Endothelial cell (in vitro differentiated cells): ENCODE measurements around the gene ADAT3. TPM values are rescaled to one million over a fixed set of nuclear protein-coding genes. Genes with fewer than 3 reads are reported as not detected.
"Not testable (repeated sequence)": the region's sequence is repeated elsewhere in the genome, so short reads cannot be mapped to it uniquely, and the experiment has no call there.

Experiments
- DNase-seq: peaks from one replicate; pipeline ENCODE4 v3.0.0; 2021; ENCODE audit warnings: low spot score
- H3K27ac Mint-ChIP-seq: one replicate; pipeline ENCODE4 v1.8.0; 2021; ENCODE audit warnings: mixed read lengths, inconsistent platforms; ENCODE audit not compliant: unreplicated experiment
- H3K27me3 Mint-ChIP-seq: one replicate; pipeline ENCODE4 v1.8.0; 2021; ENCODE audit warnings: mild to moderate bottlenecking, moderate library complexity, mixed read lengths, inconsistent platforms; ENCODE audit not compliant: unreplicated experiment
- H3K36me3 Mint-ChIP-seq: one replicate; pipeline ENCODE4 v1.8.0; 2021; ENCODE audit warnings: mild to moderate bottlenecking, low read depth, mixed read lengths, inconsistent platforms; ENCODE audit not compliant: unreplicated experiment
- H3K4me1 Mint-ChIP-seq: one replicate; pipeline ENCODE4 v1.8.0; 2021; ENCODE audit warnings: mild to moderate bottlenecking, mixed read lengths, inconsistent platforms; ENCODE audit not compliant: unreplicated experiment
- H3K4me3 Mint-ChIP-seq: one replicate; pipeline ENCODE4 v1.8.0; 2021; ENCODE audit warnings: mild to moderate bottlenecking, mixed read lengths, inconsistent platforms; ENCODE audit not compliant: unreplicated experiment
- H3K9me3 Mint-ChIP-seq: one replicate; pipeline ENCODE4 v1.8.0; 2021; ENCODE audit warnings: mixed read lengths, inconsistent platforms; ENCODE audit not compliant: unreplicated experiment
- CTCF ChIP-seq: fragments of 200-600 bp; sonication (generic); IDR thresholded peaks from one replicate; pipeline ENCODE4 v1.5.0; 2021; ENCODE audit warnings: antibody characterized with exemption; ENCODE audit not compliant: unreplicated experiment
- total RNA-seq: library from RNA; stranded (reverse); fragmentation: NEBNext Ultra II Directional; extraction: Animal tissue kit (Norgen Biotek cat#: 25700); gene quantifications from one replicate; pipeline ENCODE4 v1.2.1, GENCODE V29; 2021; ENCODE audit not compliant: unreplicated experiment

ADAT3 gene
- total RNA-seq, 1 donor from 2014 or later: 10.5 TPM

- peak; percentile 5 for TF ChIP-seq CTCF
- peaks cover 16% of the 10 kb centered on the region for H3K4me1 Mint-ChIP-seq
- H3K4me3 Mint-ChIP-seq: peak overlapping the region; percentile 90
- not testable (repeated sequence) for H3K36me3 Mint-ChIP-seq, DNase-seq, H3K9me3 Mint-ChIP-seq
- H3K27ac Mint-ChIP-seq: peak overlapping the region; percentile 74
- peaks cover 27% of the 10 kb centered on the region for H3K27me3 Mint-ChIP-seq
Observed at GRCh38 chr19:1876496-1877279, 28.5 kb upstream of the ADAT3 start.

- H3K36me3 Mint-ChIP-seq, H3K9me3 Mint-ChIP-seq, DNase-seq, H3K27ac Mint-ChIP-seq, H3K4me3 Mint-ChIP-seq: not testable (repeated sequence)
- H3K27me3 Mint-ChIP-seq: peaks cover 32% of the 10 kb centered on the region
- peaks cover 16% of the 10 kb centered on the region for H3K4me1 Mint-ChIP-seq
Observed at GRCh38 chr19:1877280-1877660, 27.9 kb upstream of the ADAT3 start.

- H3K9me3 Mint-ChIP-seq: not testable (repeated sequence)
Observed at GRCh38 chr19:1878583-1878982, 26.6 kb upstream of the ADAT3 start.

GRCh38 chr19:1879982-1880381, 25.2 kb upstream of the ADAT3 start:
- H3K27ac Mint-ChIP-seq: peak overlapping the region; percentile 57
- peaks cover 30% of the 10 kb centered on the region for H3K4me1 Mint-ChIP-seq
- peaks cover 42% of the 10 kb centered on the region for H3K27me3 Mint-ChIP-seq
- H3K9me3 Mint-ChIP-seq, H3K4me3 Mint-ChIP-seq, DNase-seq: not testable (repeated sequence)
- H3K36me3 Mint-ChIP-seq: peaks cover 19% of the 10 kb centered on the region

More at GRCh38 chr19:1878583-1878982, 26.6 kb upstream of the ADAT3 start:
- H3K27ac Mint-ChIP-seq, H3K4me3 Mint-ChIP-seq, DNase-seq: not testable (repeated sequence)
- H3K27me3 Mint-ChIP-seq: peaks cover 41% of the 10 kb centered on the region
- H3K4me1 Mint-ChIP-seq: peaks cover 29% of the 10 kb centered on the region
- H3K36me3 Mint-ChIP-seq: peaks cover 12% of the 10 kb centered on the region

- H3K36me3 Mint-ChIP-seq: peaks cover 19% of the 10 kb centered on the region
- H3K27ac Mint-ChIP-seq: peak overlapping the region; percentile 57
- H3K4me3 Mint-ChIP-seq: no peak overlapping the region
- H3K4me1 Mint-ChIP-seq: peaks cover 25% of the 10 kb centered on the region
- DNase-seq: no peak
- no peaks in the 10 kb centered on the region for H3K9me3 Mint-ChIP-seq
- H3K27me3 Mint-ChIP-seq: peaks cover 38% of the 10 kb centered on the region
- no peak for TF ChIP-seq CTCF
Observed at GRCh38 chr19:1880611-1881392, 24.4 kb upstream of the ADAT3 start.

GRCh38 chr19:1881393-1882088, 23.7 kb upstream of the ADAT3 start:
- Mint-ChIP-seq H3K27ac (peak overlapping the region; percentile 100), H3K27me3 (peaks cover 33% of the 10 kb centered on the region), H3K4me1 (peaks cover 25% of the 10 kb centered on the region), H3K4me3 (peak overlapping the region; percentile 100), H3K36me3 (peaks cover 19% of the 10 kb centered on the region)
- DNase-seq, H3K9me3 Mint-ChIP-seq: not testable (repeated sequence)
